GM19351 (cell line): ENCODE results near the gene ZNF331.
A peak's percentile ranks its signal among the peaks of the same experiment; 100 is the strongest.
"Not testable (repeated sequence)": the region's sequence is repeated elsewhere in the genome, so short reads cannot be mapped to it uniquely, and the experiment has no call there.

ENCODE experiments used
- ATAC-seq: cut with Tn5 transposase; IDR thresholded peaks from one replicate; pipeline ENCODE4 v1.9.1; 2021; ENCODE audit warnings: mild to moderate bottlenecking, moderate library complexity; ENCODE audit not compliant: unreplicated experiment

The ZNF331 gene

GRCh38 chr19:53537521-53538377 lies at the start of gene ZNF331:
Gene ZNF331, plus strand, starts transcription at chr19:53538145. Its CDS starts 31,232 bp downstream, at chr19:53569377.
- ATAC-seq: peak; percentile 72

DNA sequence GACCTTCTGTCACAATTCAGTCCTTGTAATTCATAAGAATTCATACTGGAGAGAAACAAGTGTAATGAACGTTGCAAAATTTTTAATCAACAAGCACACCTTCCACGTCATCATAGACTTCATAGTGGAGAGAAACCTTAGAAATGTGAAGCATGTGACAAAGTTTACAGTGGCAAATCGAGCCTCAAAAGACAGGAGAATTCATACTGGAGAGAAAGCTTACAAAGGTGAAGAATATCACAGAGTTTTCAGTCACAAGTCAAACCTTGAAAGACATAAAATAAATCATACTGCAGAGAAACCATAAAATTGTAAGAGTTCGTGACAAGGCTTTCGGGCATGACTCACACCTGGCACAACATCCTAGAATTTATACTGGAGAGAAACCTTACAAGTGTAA lies 45.8 kb upstream of the ZNF331 start:
- ATAC-seq: no peak

- ATAC-seq: not testable (repeated sequence)
Observed at GRCh38 chr19:53497311-53498023, 40.5 kb upstream of the ZNF331 start.

- ATAC-seq: not testable (repeated sequence)
Observed at GRCh38 chr19:53498024-53498395, 39.9 kb upstream of the ZNF331 start.

- not testable (repeated sequence) for ATAC-seq
Observed at GRCh38 chr19:53503151-53503550, 34.8 kb upstream of the ZNF331 start.

DNA sequence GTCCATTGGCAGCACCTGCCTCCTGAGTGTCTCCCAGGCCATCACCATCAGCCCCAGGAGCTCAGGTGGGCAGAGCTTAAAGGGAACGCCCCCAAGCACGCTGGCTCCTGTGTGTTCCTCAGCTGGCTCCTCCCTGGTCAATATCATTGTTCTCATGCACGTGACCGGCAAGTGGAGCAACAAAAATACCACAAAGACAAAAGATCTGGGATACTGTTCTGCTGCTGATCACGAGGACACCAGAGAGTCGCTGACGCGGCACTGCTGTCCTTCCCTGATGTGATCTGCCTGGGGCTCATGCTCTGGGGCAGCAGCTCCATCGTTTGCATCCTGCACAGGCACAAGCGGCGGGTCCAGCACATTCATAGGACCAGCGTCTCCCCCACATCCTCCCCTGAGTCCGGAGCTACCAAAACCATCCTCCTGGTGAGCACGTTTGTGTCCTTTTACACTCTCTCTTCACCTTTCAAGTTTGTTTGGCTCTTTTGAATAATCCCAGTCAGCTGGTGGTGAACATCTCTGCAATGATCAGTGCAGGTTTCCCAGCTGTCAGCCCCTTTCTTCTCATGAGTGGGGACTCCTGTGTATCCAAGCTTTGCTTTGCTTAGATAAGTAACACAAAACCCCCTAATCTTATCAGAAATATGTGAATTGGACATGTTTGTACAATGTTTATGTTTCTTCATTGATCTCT lies 34.1 kb upstream of the ZNF331 start:
- ATAC-seq: not testable (repeated sequence)

- ATAC-seq: not testable (repeated sequence)
Observed at GRCh38 chr19:53504365-53504703, 33.6 kb upstream of the ZNF331 start.

GRCh38 chr19:53504885-53505284 lies 33.1 kb upstream of the ZNF331 start:
- no peak for ATAC-seq

DNA sequence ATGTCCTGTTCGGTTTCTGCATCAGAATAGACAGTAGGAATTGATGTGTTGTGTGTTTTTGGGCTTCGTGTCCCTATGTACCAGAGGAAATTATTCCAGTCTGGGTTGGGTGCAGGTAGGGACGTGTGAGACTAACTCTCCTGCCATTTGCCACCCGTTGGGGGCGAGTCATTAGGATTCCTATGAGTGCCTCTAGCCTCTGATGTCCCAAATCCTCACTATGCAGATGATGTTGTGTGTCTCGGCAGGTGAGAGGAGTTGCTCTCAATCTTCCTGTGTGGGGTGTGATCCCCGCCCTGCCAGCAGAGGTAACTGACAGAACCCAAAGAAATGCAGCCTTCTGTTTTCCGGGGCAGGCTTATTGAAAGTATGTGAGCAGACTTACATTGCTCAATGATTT lies 31.2 kb upstream of the ZNF331 start:
- ATAC-seq: no peak

DNA sequence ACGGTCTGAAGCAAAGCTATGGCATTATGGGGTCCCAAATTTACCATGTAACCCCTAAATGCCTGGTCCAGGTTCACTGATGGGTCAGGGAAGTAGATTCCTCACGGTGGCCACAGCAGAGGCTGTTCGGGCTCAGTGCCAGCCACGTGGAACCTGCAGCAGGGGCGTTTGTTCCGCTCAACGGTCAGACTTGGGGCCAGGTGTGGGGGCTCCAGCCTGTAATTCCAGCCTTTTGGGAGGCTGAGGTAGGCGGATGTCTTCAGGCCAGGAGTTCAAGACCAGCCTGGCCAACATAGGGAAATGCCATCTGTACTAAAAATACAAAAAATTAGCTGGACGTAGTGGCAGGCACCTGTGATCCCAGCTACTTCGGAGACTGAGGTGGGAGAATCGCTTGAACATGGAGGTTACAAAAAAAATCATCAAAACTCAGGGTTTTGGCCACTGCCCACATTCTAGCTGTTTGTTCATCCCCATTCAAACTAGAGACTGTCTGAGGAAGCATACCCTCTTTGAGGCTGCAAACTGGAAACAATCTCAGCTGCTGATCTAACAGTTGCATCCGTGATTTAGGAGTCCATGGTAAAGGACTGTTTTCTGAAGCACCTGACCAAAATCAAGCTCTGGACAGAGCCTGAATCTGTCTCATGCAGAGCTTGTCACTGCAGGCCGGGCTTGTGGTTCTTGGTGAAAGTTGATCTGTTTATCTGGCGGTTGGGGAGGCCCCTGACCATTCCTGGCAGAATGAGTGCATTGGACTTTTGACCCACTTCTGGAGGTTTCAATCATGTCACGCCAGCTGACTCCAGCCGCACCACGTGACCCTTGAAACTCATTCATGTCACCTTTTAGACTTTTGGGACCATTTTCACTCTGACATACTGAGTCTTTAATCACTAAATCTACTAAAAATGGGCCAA lies 30.2 kb upstream of the ZNF331 start:
- ATAC-seq: no peak

- no peak for ATAC-seq
Observed at GRCh38 chr19:53509443-53509842, 28.5 kb upstream of the ZNF331 start.

DNA sequence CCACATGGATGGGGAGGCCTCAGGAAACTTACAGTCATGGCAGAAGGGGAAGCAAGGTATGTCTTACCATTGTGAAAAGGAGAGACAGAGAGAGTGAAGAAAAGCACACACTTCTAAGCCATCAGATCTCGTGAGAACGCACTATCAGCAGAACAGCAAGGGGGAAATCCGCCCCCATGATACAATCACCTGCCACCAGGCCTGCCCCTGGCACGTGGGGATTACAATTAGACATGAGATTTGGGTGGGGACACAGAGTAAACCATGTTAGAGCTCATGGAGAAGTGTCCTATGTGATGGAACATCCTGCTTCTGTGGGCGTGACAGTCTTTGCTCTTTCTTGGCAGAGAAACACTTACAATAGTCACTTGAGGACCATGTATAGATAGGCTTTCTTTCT lies 28.1 kb upstream of the ZNF331 start:
- ATAC-seq: no peak

DNA sequence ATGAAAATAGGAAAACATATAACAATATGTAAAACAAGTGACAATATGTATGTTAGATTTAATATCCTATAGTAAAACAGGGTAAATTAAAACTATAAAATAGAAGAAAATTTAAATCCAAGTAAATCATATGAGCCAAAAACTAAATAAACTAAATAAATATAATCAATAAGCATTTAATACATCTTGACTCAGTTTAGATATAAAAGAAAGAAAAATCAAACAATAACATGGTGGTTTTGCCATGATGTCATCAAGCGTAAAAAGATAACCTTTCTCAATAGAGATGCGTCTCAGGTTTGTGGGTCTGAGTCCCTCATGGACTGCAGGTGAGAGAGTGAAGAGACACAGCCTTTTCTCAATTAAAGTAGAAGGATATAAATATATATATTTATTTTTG lies 26.6 kb upstream of the ZNF331 start:
- ATAC-seq: no peak

DNA sequence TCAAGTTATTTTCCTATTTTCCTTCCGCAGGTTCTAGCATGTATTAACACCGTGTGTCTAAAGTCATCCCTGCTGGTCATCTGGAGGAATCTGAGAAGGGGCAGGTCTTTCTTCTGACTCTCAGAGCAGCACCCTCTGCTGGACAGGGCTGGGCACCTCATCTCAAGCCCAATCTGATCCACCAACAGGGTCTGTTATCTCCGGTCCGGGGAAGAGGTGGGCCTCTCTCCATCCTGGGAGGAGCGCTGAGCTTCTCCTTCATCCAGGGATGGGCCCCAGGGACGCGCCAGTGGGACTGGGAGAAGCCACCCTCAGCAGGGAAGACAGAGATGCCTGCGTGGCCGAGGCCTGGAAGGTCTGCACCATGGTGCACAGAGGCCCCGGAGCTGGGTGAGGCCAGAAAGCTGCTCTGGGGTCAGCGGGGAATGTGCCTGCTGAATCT lies 26.0 kb upstream of the ZNF331 start:
- ATAC-seq: no peak

DNA sequence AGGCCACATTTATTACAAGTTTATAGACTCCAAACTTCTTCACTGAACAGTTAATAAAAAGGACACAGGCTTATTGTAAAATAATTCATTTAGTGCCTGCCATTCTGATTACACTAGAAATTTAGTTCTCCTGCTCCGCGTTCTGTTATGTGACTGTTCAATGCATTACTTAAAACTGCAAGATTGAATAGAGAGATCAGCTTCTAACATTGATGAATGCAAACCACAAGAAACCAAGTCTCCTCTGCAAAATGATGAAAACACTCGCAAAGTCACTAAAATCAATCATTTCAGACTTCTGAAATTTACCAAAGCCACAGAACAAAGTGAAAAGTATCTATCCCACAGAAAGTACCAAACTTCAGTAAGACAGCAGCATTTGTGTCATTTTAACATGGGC lies 22.9 kb upstream of the ZNF331 start:
- ATAC-seq: not testable (repeated sequence)

DNA sequence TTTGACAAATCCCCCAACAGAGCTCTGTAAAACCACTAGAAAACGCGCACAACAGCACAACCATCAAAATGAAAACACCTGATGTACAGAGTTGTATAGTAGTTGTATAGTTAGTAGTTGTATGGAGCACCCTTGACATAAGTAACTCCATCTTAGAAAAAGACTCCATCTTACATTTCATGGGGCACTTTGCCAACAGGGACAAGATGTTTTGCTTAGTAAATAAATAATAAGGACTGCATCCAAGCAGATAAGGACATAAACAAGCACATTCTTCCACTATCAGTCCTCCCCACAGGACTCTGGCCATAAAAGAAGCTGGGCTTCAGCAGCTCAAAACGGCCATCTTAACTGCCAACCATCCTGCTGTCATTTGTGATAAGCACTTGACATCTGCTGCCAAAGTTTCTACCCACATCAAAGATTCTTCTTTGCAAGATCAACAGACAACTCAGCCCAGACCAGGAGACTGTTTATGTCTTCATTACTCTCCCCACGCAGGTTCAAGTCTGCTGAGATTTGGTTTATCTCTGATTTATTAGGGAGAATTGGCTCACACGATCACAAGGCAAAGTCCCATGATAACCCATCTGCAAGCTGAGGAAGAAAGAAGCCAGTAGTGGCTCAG lies 20.7 kb upstream of the ZNF331 start:
- ATAC-seq: no peak

DNA sequence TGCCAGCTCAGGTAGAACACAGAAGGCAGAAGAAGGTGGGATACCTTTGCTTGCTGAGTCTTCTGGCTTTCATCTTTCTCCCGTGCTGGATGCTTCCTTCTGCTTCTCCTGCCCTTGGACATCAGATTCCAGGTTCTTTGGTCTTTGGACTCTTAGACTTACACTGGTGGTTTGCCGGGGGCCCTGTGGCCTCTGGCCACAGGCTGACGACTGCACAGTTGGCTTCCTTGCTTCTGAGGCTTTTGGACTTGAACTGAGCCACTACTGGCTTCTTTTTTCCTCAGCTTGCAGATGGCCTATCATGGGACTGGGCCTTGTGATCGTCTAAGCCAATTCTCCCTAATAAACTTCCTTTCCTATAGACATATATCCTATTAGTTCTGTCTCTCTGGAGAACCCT lies 19.8 kb upstream of the ZNF331 start:
- ATAC-seq: no peak

DNA sequence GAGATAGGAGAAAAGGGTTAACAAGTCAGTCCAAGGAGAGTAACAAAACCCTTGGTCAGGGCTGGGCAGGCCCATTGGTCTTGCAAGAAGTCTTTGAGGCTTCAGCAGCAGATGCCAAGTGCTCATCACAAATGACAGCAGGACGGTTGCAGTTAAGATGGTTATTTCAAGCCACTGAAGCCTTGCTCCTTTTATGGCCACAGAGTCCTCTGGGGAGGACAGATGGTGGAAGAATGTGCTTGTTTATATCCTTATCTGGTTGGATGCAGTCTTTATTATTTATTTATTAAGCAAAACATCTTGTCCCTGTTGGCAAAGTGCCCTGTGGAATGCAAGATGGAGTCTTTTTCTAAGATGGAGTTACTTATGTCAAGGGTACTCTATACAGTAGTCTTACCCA lies 19.2 kb upstream of the ZNF331 start:
- no peak for ATAC-seq

DNA sequence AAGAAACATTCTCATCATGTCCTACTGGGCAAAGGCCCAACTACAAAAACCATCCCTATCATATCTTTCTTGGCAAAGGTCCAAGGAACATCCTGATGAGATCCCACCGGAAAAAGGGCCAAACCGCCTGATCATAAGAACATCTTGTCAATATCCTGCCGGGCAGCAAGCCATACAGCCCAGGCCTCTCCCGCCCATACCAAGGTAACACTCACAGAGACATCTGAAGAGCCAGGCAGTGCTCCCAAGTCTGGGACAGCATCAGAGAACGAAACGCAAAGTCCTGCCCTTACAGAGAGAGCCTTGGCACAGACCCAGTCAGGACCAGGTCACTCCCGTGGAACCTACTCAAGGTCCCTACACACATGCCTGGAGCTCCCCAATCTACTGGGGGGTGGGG lies 18.5 kb upstream of the ZNF331 start:
- ATAC-seq: no peak

- no peak for ATAC-seq
Observed at GRCh38 chr19:53520163-53520546, 17.8 kb upstream of the ZNF331 start.
